GM21447 (cell line): Measurements from ENCODE around the gene LONP2.
"Not testable (repeated sequence)": the region's sequence is repeated elsewhere in the genome, so short reads cannot be mapped to it uniquely, and the experiment has no call there.

Source experiments
- ATAC-seq: cut with Tn5 transposase; IDR thresholded peaks from one replicate; pipeline ENCODE4 v1.9.1; 2021; ENCODE audit not compliant: unreplicated experiment

LONP2 gene

GRCh38 chr16:48235058-48235555 is 9.0 kb upstream of the LONP2 start:
- no peak for ATAC-seq

DNA sequence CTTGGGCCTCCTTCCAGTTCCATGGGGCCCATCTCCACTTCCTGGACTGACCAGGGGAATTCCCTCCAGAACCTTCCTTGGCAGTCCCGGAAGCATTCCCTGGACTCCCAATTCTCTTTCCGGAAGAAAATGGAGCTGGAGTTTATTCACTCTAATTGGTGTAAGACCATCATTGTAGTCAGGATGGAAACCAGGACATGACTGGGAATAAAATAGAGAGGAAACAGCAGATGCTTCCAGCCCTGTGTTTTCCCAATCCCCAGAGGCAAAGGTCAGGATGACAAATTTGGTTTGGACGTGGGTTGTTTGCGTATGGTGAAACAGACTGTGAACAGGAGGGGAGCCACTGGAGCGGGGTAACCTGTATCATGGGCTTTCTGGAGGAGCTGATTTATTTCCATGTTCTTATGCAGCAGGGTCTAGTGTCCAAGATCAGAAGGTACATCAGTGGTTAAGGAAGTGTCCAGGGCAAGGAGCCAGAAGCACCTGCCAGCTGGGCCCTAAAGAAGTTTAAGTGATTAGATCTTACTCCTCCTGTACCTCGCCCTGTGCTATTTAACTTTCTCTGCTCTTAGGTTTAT is 8.5 kb upstream of the LONP2 start:
- no peak for ATAC-seq

GRCh38 chr16:48236286-48236685 is 7.8 kb upstream of the LONP2 start:
- ATAC-seq, result no peak

DNA sequence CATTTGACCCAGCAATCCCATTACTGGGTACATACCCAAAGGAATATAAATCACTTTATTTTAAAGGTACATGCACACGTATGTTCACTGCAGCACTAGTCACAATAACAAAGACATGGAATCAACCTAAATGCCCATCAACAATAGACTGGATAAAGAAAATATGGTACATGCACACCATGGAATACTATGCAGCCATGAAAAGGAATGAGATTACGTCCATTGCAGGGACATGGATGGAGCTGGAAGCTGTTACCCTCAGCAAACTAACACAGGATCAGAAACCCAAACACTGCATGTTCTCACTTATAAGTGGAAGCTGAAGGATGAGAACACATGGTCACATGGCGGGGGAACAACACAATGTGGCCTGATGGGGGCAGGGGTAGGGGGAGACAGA is 4.0 kb upstream of the LONP2 start:
- ATAC-seq, result not testable (repeated sequence)

- ATAC-seq, result no peak
Measured at GRCh38 chr16:48244863-48245195, 729 bp downstream of the LONP2 start.

GRCh38 chr16:48246066-48246465 is 2.0 kb downstream of the LONP2 start:
- no peak for ATAC-seq

DNA sequence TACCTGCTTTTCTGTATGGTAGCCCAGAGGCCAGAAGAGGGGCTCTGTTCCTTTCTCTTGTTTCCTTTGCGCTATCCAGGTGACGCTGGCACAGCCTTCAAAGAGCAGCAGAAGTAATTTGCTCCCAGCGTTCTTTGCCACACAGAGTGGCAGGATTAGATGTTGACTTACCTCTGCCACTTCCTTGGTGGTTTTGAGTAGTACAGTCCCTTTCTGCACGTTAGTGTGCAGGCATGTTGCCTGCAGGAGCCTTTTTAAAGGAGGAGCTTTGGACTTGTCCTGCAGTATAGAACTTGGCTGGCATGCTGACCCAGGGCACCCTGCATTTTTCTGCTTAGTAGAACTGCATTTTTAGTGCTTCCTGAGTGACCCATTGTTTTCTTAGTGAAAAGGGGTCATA is 3.2 kb downstream of the LONP2 start, which contains the start of gene ABCC11:
Gene ABCC11, minus strand, starts transcription at position 229 of the 400 bp plus-strand sequence. CDS start 15,618 bp downstream, outside the sequence.
- ATAC-seq, result no peak

- ATAC-seq, result no peak
Measured at GRCh38 chr16:48250520-48251278, 6.6 kb downstream of the LONP2 start.

DNA sequence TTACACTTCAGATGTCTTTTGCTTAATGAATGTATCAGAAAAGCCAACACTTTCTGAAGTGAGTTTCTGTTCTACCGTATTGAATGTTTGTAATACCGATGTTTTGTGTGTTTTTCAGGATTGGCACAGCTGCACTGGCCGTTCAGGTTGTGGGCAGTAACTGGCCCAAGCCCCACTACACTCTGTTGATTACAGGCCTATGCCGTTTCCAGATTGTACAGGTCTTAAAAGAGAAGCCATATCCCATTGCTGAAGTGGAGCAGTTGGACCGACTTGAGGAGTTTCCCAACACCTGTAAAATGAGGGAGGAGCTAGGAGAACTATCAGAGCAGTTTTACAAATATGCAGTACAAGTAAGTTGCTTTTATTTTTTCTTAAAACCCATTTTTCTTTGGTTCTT is 7.9 kb downstream of the LONP2 start:
- no peak for ATAC-seq

- no peak for ATAC-seq
Measured at GRCh38 chr16:48256579-48257177, 12.6 kb downstream of the LONP2 start.

DNA sequence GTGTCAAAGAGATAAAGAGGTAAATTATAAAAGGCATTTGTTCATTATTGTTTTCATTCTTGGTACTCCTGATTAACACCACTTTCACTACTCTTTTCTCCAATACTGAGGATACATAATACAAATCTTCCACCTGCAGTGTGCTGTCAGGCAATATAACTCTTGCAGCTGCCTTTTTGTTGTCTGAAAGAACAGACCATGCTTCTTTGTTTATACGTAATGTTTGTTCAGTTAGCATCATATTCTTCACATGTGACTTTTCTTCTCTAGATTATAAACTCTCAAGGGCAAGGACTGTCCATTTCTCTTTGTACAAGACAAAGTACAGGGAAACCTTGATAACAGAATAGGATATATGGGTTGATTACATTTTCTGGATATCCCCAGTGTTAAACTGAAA is 17.5 kb downstream of the LONP2 start:
- ATAC-seq, result no peak

DNA sequence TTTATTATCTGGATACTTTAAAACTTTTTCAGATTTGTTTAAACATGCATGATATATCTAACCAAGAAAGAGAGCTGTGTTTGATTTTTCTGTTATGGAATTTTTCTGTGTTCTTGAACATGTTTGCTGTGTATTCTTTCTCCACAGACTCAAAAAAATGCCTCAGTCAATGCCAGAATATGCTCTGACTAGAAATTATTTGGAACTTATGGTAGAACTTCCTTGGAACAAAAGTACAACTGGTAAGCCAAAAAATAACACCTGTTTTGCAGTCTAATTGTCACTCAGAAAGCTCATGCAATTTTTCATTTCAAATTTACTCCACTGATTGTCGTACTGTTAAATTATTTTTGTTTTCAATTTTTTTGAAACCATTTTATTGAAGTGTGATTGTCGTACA is 18.5 kb downstream of the LONP2 start:
- ATAC-seq, result no peak

GRCh38 chr16:48269011-48269410 is 24.9 kb downstream of the LONP2 start:
- no peak for ATAC-seq

- no peak for ATAC-seq
Measured at GRCh38 chr16:48271728-48272127, 27.6 kb downstream of the LONP2 start.

GRCh38 chr16:48272837-48273421 is 28.8 kb downstream of the LONP2 start:
- ATAC-seq, result no peak

- ATAC-seq, result no peak
Measured at GRCh38 chr16:48274476-48274875, 30.4 kb downstream of the LONP2 start.

GRCh38 chr16:48276102-48276501 is 32.0 kb downstream of the LONP2 start:
- no peak for ATAC-seq

DNA sequence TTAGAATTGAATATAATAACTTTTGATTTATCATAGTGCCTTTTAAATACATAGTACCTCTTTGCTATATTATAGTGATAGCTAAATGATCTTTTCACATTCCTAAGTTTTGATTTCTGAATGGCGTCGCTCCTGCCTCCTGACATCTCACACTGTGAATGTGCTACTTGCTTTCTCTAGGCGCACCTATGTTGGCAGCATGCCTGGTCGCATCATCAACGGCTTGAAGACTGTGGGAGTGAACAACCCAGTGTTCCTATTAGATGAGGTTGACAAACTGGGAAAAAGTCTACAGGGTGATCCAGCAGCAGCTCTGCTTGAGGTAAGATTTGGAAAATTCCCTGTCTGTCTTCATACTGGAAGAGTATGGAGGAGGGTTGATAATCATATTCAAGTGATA is 33.1 kb downstream of the LONP2 start:
- no peak for ATAC-seq

GRCh38 chr16:48279199-48279598 is 35.1 kb downstream of the LONP2 start:
- ATAC-seq, result no peak

- no peak for ATAC-seq
Measured at GRCh38 chr16:48280546-48280945, 36.4 kb downstream of the LONP2 start.

GRCh38 chr16:48282636-48283263 is 38.6 kb downstream of the LONP2 start:
- no peak for ATAC-seq
